HCT116 (cell line): ENCODE data around the gene RBP2.

ENCODE experiments used
- CEBPB ChIP-seq: IDR thresholded peaks from 2 replicates; pipeline ENCODE4 v1.6.1; 2012; ENCODE audit warnings: low read depth
- ELF1 ChIP-seq: IDR thresholded peaks from 2 replicates; pipeline ENCODE4 v1.6.1; 2012; ENCODE audit warnings: low read depth, borderline replicate concordance
- EZH2 ChIP-seq: fragments of 200-600 bp; sonication (generic); IDR thresholded peaks from 2 replicates; pipeline ENCODE4 v1.6.1; 2017; ENCODE audit warnings: antibody characterized with exemption, mixed run types
- EZH2phosphoT487 ChIP-seq: fragments of 200-600 bp; IDR thresholded peaks from 2 replicates; pipeline ENCODE4 v1.6.1; 2018; ENCODE audit warnings: antibody characterized with exemption, borderline replicate concordance
- JUND ChIP-seq: IDR thresholded peaks from 2 replicates; pipeline ENCODE4 v1.6.1; 2012
- POLR2A ChIP-seq: IDR thresholded peaks from 2 replicates; pipeline ENCODE4 v1.7.0; 2011; ENCODE audit warnings: borderline replicate concordance; ENCODE audit not compliant: insufficient read depth, insufficient read length; ENCODE audit errors: extremely low read depth
- SRF ChIP-seq: IDR thresholded peaks from 2 replicates; pipeline ENCODE4 v1.6.1; 2012; ENCODE audit warnings: low read depth
- TF ChIP-seq, protein P1 (sequence below), 3 experiments: fragments of 200-600 bp in 1 of 3; sonication (generic) in 1 of 3; IDR thresholded peaks in 2 of 3; conservative IDR thresholded peaks in 1 of 3; 2 replicates each; pipeline ENCODE4 v1.5.1; 2012 to 2017; ENCODE audit warnings: low read depth in 2 of 3, low read length in 2 of 3, antibody characterized with exemption in 1 of 3, borderline replicate concordance in 1 of 3, control low read depth in 1 of 3, mild to moderate bottlenecking in 1 of 3, mixed read lengths in 1 of 3, mixed run types in 1 of 3, moderate library complexity in 1 of 3; ENCODE audit not compliant: insufficient read depth in 1 of 3
- TF ChIP-seq, protein P2 (sequence below): IDR thresholded peaks from 2 replicates; pipeline ENCODE4 v1.6.1; 2012; ENCODE audit warnings: low read depth
- TF ChIP-seq, protein P3 (sequence below): IDR thresholded peaks from 2 replicates; pipeline ENCODE4 v1.6.1; 2011; ENCODE audit warnings: mild to moderate bottlenecking, low read length, moderate library complexity; ENCODE audit not compliant: insufficient replicate concordance; ENCODE audit errors: extremely low read depth

GRCh38 chr3:139455206-139455605 is 21.1 kb downstream of the RBP2 start:
- TF ChIP-seq EZH2 (no peak), POLR2A (no peak), EZH2phosphoT487 (no peak), ELF1 (no peak), JUND (no peak), CEBPB (no peak), SRF (no peak)
- TF ChIP-seq, protein P1, sequence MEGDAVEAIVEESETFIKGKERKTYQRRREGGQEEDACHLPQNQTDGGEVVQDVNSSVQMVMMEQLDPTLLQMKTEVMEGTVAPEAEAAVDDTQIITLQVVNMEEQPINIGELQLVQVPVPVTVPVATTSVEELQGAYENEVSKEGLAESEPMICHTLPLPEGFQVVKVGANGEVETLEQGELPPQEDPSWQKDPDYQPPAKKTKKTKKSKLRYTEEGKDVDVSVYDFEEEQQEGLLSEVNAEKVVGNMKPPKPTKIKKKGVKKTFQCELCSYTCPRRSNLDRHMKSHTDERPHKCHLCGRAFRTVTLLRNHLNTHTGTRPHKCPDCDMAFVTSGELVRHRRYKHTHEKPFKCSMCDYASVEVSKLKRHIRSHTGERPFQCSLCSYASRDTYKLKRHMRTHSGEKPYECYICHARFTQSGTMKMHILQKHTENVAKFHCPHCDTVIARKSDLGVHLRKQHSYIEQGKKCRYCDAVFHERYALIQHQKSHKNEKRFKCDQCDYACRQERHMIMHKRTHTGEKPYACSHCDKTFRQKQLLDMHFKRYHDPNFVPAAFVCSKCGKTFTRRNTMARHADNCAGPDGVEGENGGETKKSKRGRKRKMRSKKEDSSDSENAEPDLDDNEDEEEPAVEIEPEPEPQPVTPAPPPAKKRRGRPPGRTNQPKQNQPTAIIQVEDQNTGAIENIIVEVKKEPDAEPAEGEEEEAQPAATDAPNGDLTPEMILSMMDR (IDR thresholded peaks at IDR 0.05 in 2 of 3, conservative IDR thresholded peaks at IDR 0.05 in 1 of 3; ENCODE audit: borderline replicate concordance in 1 of 3, insufficient read depth in 1 of 3, low read depth in 2 of 3, low read length in 2 of 3): no peak
- TF ChIP-seq, protein P2, sequence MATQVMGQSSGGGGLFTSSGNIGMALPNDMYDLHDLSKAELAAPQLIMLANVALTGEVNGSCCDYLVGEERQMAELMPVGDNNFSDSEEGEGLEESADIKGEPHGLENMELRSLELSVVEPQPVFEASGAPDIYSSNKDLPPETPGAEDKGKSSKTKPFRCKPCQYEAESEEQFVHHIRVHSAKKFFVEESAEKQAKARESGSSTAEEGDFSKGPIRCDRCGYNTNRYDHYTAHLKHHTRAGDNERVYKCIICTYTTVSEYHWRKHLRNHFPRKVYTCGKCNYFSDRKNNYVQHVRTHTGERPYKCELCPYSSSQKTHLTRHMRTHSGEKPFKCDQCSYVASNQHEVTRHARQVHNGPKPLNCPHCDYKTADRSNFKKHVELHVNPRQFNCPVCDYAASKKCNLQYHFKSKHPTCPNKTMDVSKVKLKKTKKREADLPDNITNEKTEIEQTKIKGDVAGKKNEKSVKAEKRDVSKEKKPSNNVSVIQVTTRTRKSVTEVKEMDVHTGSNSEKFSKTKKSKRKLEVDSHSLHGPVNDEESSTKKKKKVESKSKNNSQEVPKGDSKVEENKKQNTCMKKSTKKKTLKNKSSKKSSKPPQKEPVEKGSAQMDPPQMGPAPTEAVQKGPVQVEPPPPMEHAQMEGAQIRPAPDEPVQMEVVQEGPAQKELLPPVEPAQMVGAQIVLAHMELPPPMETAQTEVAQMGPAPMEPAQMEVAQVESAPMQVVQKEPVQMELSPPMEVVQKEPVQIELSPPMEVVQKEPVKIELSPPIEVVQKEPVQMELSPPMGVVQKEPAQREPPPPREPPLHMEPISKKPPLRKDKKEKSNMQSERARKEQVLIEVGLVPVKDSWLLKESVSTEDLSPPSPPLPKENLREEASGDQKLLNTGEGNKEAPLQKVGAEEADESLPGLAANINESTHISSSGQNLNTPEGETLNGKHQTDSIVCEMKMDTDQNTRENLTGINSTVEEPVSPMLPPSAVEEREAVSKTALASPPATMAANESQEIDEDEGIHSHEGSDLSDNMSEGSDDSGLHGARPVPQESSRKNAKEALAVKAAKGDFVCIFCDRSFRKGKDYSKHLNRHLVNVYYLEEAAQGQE: no peak
- TF ChIP-seq, protein P3, sequence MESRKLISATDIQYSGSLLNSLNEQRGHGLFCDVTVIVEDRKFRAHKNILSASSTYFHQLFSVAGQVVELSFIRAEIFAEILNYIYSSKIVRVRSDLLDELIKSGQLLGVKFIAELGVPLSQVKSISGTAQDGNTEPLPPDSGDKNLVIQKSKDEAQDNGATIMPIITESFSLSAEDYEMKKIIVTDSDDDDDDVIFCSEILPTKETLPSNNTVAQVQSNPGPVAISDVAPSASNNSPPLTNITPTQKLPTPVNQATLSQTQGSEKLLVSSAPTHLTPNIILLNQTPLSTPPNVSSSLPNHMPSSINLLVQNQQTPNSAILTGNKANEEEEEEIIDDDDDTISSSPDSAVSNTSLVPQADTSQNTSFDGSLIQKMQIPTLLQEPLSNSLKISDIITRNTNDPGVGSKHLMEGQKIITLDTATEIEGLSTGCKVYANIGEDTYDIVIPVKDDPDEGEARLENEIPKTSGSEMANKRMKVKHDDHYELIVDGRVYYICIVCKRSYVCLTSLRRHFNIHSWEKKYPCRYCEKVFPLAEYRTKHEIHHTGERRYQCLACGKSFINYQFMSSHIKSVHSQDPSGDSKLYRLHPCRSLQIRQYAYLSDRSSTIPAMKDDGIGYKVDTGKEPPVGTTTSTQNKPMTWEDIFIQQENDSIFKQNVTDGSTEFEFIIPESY: no peak
